B cell (primary cell): ENCODE measurements around the gene MID1. TPM values are rescaled to one million over a fixed set of nuclear protein-coding genes. Genes with fewer than 3 reads are reported as not detected.

Source experiments
- ATAC-seq: fragments of 200-7000 bp; cut with Tn5 transposase; one replicate; pipeline ENCODE4 v1.10.0; 2021; ENCODE audit warnings: low read depth, mild to moderate bottlenecking, moderate number of reproducible peaks, moderate library complexity
- CTCF ChIA-PET: fragments of 350-600 bp; sonication (Branson Sonifier 250); formaldehyde crosslinking; loops from one replicate; lab custom pipeline; 2021; ENCODE audit warnings: antibody characterized with exemption, inconsistent platforms; lab: Charles Lee
- POLR2A ChIA-PET: fragments of 350-600 bp; sonication (Branson Sonifier 250); formaldehyde crosslinking; loops from one replicate; lab custom pipeline; 2021; ENCODE audit warnings: antibody characterized with exemption; lab: Charles Lee
- DNase-seq: peaks from one replicate; pipeline ENCODE4 v3.0.0; 2013
- H2AFZ ChIP-seq: 2 replicates; pipeline ENCODE4 v1.6.1; 2012; ENCODE audit warnings: mild to moderate bottlenecking, low read depth, low read length; ENCODE audit not compliant: insufficient read depth, poor library complexity, severe bottlenecking
- H3K27ac ChIP-seq, 2 donors: 1 replicate in 1 of 2; 2 replicates in 1 of 2; pipeline ENCODE4 v1.5.1; 2012 to 2013; ENCODE audit warnings: low read length in 2 of 2, mild to moderate bottlenecking in 2 of 2, moderate library complexity in 1 of 2
- H3K27me3 ChIP-seq, 4 experiments: fragments of 200-600 bp in 1 of 4; sonication (generic) in 1 of 4; replicated peaks in 1 of 4; 1 replicate in 2 of 4; 2 replicates in 2 of 4; pipeline versions ENCODE4 v1.6.1 to v1.7.0; 2013 to 2016; ENCODE audit warnings: low read length in 3 of 4, mild to moderate bottlenecking in 2 of 4, mixed read lengths in 1 of 4, moderate library complexity in 1 of 4; ENCODE audit not compliant: insufficient read depth in 4 of 4, control insufficient read depth in 3 of 4; ENCODE audit errors: control extremely low read depth in 1 of 4
- H3K36me3 ChIP-seq, 2 experiments: replicated peaks in 1 of 2; 1 replicate in 1 of 2; 2 replicates in 1 of 2; pipeline versions ENCODE4 v1.6.1 to v1.7.1; 2013; ENCODE audit warnings: low read length in 1 of 2; ENCODE audit not compliant: insufficient read depth in 2 of 2, control insufficient read depth in 1 of 2; ENCODE audit errors: control extremely low read depth in 1 of 2, extremely low read depth in 1 of 2
- H3K4me1 ChIP-seq, 2 donors: fragments of 200-600 bp in 1 of 2; sonication (generic) in 1 of 2; 1 replicate in 1 of 2; 2 replicates in 1 of 2; pipeline versions ENCODE4 v1.5.1 to v1.6.1; 2013 to 2017; ENCODE audit warnings: low read length in 2 of 2; ENCODE audit not compliant: control insufficient read depth in 2 of 2, insufficient read depth in 2 of 2
- H3K4me2 ChIP-seq: replicated peaks from 2 replicates; pipeline ENCODE3; 2012; ENCODE audit warnings: mild to moderate bottlenecking, low read depth, low read length; ENCODE audit not compliant: poor library complexity, severe bottlenecking
- H3K4me3 ChIP-seq, 5 experiments: fragments of 200-600 bp in 1 of 5; sonication (generic) in 1 of 5; 1 replicate in 3 of 5; 2 replicates in 2 of 5; pipeline versions ENCODE4 v1.5.1 to v1.7.0; 2011 to 2016; ENCODE audit warnings: low read length in 4 of 5, mild to moderate bottlenecking in 4 of 5, low read depth in 2 of 5, control low read depth in 1 of 5, moderate library complexity in 1 of 5; ENCODE audit not compliant: insufficient read depth in 1 of 5; ENCODE audit errors: control extremely low read depth in 1 of 5, extremely low read depth in 1 of 5
- H3K79me2 ChIP-seq: fragments of 200-600 bp; sonication (generic); one replicate; pipeline ENCODE4 v1.6.0; 2016; ENCODE audit warnings: low read length; ENCODE audit not compliant: control insufficient read depth, insufficient read depth
- H3K9ac ChIP-seq: fragments of 200-600 bp; sonication (generic); 2 replicates; pipeline ENCODE4 v1.6.1; 2017; ENCODE audit warnings: mild to moderate bottlenecking, low read length, moderate library complexity
- H3K9me3 ChIP-seq, 3 donors: one replicate each; pipeline versions ENCODE4 v1.6.1 to v1.7.1; 2013; ENCODE audit warnings: low read length in 2 of 3; ENCODE audit not compliant: control insufficient read depth in 2 of 3, insufficient read depth in 1 of 3; ENCODE audit errors: control extremely low read depth in 1 of 3
- H4K20me1 ChIP-seq: 2 replicates; pipeline ENCODE4 v1.6.0; 2012; ENCODE audit warnings: mild to moderate bottlenecking, low read length; ENCODE audit not compliant: insufficient read depth, control insufficient read depth, poor library complexity, severe bottlenecking
- H3K27ac Mint-ChIP-seq: one replicate; pipeline ENCODE4 v1.8.0; 2021; ENCODE audit warnings: mixed read lengths
- H3K27me3 Mint-ChIP-seq: one replicate; pipeline ENCODE4 v1.8.0; 2021; ENCODE audit warnings: mixed read lengths
- H3K4me1 Mint-ChIP-seq: one replicate; pipeline ENCODE4 v1.8.0; 2021; ENCODE audit warnings: mixed read lengths
- H3K4me3 Mint-ChIP-seq: one replicate; pipeline ENCODE4 v1.8.0; 2021; ENCODE audit warnings: mixed read lengths
- H3K9me3 Mint-ChIP-seq: one replicate; pipeline ENCODE4 v1.8.0; 2022; ENCODE audit warnings: mixed read lengths; ENCODE audit not compliant: insufficient read depth
- CTCF ChIP-seq: fragments of 200-600 bp; IDR thresholded peaks from one replicate; pipeline ENCODE4 v1.8.0; 2022; ENCODE audit warnings: antibody characterized with exemption, mild to moderate bottlenecking
- EZH2 ChIP-seq: IDR thresholded peaks from 2 replicates; pipeline ENCODE4 v1.6.1; 2012; ENCODE audit warnings: borderline replicate concordance, low read depth, mild to moderate bottlenecking, moderate library complexity, low read length; ENCODE audit not compliant: insufficient read depth, poor library complexity, severe bottlenecking
- WGBS: methylation state at CpG from one replicate; pipeline ENCODE4 v1.1.5; 2013; ENCODE audit warnings: missing lambda C conversion rate; ENCODE audit not compliant: insufficient coverage; 5-methylcytosine and 5-hydroxymethylcytosine counted together
- intact Hi-C: fragments of 100-400 bp; cut with micrococcal nuclease; formaldehyde crosslinking; loops from one replicate; pipeline ENCODE4 v1.10.0; 2022
- polyA plus RNA-seq: library from polyadenylated mRNA; depleted of rRNA; stranded (reverse); fragments of >200 nt; gene quantifications from 2 replicates; pipeline ENCODE4 v1.2.3, GENCODE V29; 2012
- total RNA-seq, 2 donors: library from RNA; stranded (reverse); fragments of 120-200 nt in 1 of 2; gene quantifications; 1 replicate in 1 of 2; 2 replicates in 1 of 2; pipeline versions ENCODE4 v1.2.3 to v1.2.4, GENCODE V29; 2013 to 2022

Gene MID1
- total and polyA plus RNA-seq, 2 donors (not counting 1 experiment from before 2014, with no cell fraction given), result 0.15 to 0.44 TPM

GRCh38 chrX:10653302-10653701, 32.9 kb upstream of the MID1 start:
- no peak overlapping the region for H3K4me3 Mint-ChIP-seq
- no peak overlapping the region for H3K9ac ChIP-seq
- no peak overlapping the region for H3K4me3 ChIP-seq
- no peak overlapping the region for H3K27ac Mint-ChIP-seq
- H4K20me1 ChIP-seq, result no peaks in the 10 kb centered on the region
- H3K79me2 ChIP-seq, result no peaks in the 10 kb centered on the region
- H2AFZ ChIP-seq, result no peak overlapping the region
- TF ChIP-seq CTCF, result no peak
- no peak for TF ChIP-seq EZH2
- POLR2A ChIA-PET, result no interaction called here
- no peak overlapping the region for H3K27ac ChIP-seq
- no peaks in the 10 kb centered on the region for H3K27me3 ChIP-seq
- no CpG with 5 or more reads among the region's 2 CpGs for WGBS
- H3K4me1 ChIP-seq, result no peaks in the 10 kb centered on the region
- peaks cover 0 to 3% (median 0%) of the 10 kb centered on the region in 3 donors for H3K9me3 ChIP-seq
- peaks cover 5% of the 10 kb centered on the region for H3K27me3 Mint-ChIP-seq
- H3K4me2 ChIP-seq, result no peak overlapping the region
- no peaks in the 10 kb centered on the region for H3K9me3 Mint-ChIP-seq
- no peak for DNase-seq
- no peaks in the 10 kb centered on the region for H3K4me1 Mint-ChIP-seq
- CTCF ChIA-PET, result interaction anchor here (1.0 kb wide), 1 partner anchor 10 kb away, joined by 3 read pairs; no protein-coding TSS in a partner anchor
- intact Hi-C loops, result no loop called here
- ATAC-seq, result no peak
- no peaks in the 10 kb centered on the region for H3K36me3 ChIP-seq

- no peak overlapping the region for H3K27ac Mint-ChIP-seq
- Histone ChIP-seq H3K4me1 (no peaks in the 10 kb centered on the region), H2AFZ (no peak overlapping the region), H3K4me2 (no peak overlapping the region), H3K9ac (no peak overlapping the region), H4K20me1 (no peaks in the 10 kb centered on the region), H3K4me3 (no peak overlapping the region), H3K36me3 (no peaks in the 10 kb centered on the region), H3K9me3 (no peaks in the 10 kb centered on the region), H3K27ac (no peak overlapping the region), H3K79me2 (no peaks in the 10 kb centered on the region), H3K27me3 (no peaks in the 10 kb centered on the region)
- no peaks in the 10 kb centered on the region for H3K27me3 Mint-ChIP-seq
- H3K9me3 Mint-ChIP-seq, result no peaks in the 10 kb centered on the region
- no peak overlapping the region for H3K4me3 Mint-ChIP-seq
- intact Hi-C loops, result no loop called here
- H3K4me1 Mint-ChIP-seq, result no peaks in the 10 kb centered on the region
- DNase-seq (no peak), ATAC-seq (no peak)
- POLR2A ChIA-PET, result no interaction called here
- CTCF ChIA-PET, result no interaction called here
- no CpG with 5 or more reads among the region's 4 CpGs for whole genome bisulfite sequencing
- TF ChIP-seq CTCF, result no peak
- no peak for TF ChIP-seq EZH2
These were observed 28.9 kb upstream of the MID1 start for GRCh38 chrX:10649265-10649664.
